GM19468 (cell line): Measurements from ENCODE around the gene ABCA7.

ENCODE experiments used
- ATAC-seq: cut with Tn5 transposase; IDR thresholded peaks from one replicate; pipeline ENCODE4 v1.9.1; 2021; ENCODE audit warnings: mild to moderate bottlenecking, moderate library complexity, moderate number of reproducible peaks; ENCODE audit not compliant: unreplicated experiment; ENCODE audit errors: extremely low read depth

The ABCA7 gene, protein sequence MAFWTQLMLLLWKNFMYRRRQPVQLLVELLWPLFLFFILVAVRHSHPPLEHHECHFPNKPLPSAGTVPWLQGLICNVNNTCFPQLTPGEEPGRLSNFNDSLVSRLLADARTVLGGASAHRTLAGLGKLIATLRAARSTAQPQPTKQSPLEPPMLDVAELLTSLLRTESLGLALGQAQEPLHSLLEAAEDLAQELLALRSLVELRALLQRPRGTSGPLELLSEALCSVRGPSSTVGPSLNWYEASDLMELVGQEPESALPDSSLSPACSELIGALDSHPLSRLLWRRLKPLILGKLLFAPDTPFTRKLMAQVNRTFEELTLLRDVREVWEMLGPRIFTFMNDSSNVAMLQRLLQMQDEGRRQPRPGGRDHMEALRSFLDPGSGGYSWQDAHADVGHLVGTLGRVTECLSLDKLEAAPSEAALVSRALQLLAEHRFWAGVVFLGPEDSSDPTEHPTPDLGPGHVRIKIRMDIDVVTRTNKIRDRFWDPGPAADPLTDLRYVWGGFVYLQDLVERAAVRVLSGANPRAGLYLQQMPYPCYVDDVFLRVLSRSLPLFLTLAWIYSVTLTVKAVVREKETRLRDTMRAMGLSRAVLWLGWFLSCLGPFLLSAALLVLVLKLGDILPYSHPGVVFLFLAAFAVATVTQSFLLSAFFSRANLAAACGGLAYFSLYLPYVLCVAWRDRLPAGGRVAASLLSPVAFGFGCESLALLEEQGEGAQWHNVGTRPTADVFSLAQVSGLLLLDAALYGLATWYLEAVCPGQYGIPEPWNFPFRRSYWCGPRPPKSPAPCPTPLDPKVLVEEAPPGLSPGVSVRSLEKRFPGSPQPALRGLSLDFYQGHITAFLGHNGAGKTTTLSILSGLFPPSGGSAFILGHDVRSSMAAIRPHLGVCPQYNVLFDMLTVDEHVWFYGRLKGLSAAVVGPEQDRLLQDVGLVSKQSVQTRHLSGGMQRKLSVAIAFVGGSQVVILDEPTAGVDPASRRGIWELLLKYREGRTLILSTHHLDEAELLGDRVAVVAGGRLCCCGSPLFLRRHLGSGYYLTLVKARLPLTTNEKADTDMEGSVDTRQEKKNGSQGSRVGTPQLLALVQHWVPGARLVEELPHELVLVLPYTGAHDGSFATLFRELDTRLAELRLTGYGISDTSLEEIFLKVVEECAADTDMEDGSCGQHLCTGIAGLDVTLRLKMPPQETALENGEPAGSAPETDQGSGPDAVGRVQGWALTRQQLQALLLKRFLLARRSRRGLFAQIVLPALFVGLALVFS (N-terminal part only)

DNA sequence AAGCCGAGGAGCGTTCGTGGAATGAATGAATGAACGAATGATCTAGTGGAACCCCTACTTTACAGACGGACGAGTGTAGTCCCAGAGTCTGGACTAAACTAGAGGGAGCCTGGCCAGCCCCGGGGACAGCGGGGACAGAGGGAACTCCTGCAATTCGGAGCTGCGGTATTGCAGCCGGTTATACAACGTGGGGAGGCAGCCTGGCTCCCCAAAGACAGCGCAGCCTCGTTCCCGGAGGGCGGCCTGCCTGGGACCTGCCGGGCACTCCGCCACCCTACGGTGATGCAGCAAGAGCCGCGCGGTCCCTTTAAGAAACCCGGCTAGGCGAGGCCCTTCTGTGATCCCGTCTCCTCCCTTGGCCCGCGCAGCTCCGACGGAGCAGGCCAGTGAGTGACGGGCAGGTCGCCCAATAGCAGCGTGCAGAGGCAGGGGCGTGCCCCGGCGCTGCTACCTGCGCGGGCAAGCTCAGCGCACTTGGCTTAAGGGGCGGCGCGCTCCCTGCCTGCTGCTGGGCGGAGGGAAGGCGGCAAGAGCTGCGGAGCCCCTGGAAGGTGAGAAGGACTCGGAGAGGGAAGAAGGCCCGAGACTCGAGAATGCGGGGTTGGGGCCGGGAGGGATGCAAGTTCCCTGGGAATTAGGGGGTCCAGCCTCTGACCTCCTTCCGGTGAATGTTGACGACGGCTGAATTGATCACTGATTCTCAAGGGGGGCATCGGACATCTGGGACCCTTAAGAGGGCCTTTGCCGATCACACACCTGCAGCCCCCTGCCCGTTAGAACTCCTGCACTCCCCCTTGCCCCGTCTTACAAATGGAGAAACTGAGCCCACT is at the start of gene ABCA7:
ABCA7 (plus strand) TSS at position 462 of the 830 bp plus-strand sequence. CDS start 1,255 bp downstream, outside the sequence.
- peak; percentile 65 for ATAC-seq

DNA sequence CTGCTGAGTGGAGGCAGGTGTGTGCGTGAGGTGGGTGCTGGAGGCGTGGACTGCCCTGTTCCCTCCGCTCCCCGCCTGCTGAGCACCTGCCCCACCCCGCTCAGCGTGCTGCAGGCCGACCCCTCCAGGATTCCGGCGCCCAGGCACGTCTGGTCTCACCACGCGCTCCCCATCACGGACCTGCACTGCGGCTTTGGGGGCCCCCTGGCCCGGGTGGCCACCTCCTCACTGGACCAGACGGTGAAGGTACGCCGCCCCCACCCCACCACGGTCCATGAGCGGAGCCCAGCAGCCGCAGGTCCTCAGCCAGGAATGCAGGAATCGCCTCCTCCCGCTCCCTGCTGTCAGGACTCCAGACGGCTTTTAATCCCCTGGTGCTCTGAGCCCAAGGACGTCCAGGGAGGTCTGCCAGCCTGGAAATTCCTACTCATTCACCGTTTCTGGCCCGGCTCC is 49.8 kb upstream of the ABCA7 start:
- ATAC-seq, result no peak

- ATAC-seq, result no peak
These were observed 49.2 kb upstream of the ABCA7 start for GRCh38 chr19:990746-991145.

- no peak for ATAC-seq
These were observed 48.6 kb upstream of the ABCA7 start for GRCh38 chr19:991174-991931.

GRCh38 chr19:991932-992669 is 47.8 kb upstream of the ABCA7 start:
- no peak for ATAC-seq

GRCh38 chr19:992670-993055 is 47.2 kb upstream of the ABCA7 start:
- no peak for ATAC-seq

DNA sequence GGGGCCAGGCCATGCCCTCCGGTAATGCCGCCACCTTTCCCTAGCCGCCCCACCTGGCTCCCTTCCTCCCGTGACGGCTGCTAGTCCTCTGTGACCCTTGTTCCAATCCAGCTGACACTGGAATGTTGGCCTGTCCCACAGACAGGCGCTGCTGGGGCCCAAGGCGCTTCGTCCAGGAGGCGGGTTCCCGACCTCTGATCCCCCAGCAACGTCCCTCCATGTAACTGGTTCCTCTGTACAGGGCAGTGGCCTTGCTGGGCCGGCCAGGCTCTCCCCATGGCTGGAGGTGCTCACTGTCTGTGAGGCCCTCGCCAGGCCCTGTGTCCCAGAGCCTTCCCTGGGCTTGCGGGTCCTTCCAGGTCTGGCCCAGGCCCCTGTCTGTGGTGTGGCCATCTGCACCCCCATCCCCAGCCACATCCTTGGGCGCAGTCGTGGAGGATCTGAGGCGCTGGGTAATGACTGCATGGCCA is 46.5 kb upstream of the ABCA7 start:
- no peak for ATAC-seq

DNA sequence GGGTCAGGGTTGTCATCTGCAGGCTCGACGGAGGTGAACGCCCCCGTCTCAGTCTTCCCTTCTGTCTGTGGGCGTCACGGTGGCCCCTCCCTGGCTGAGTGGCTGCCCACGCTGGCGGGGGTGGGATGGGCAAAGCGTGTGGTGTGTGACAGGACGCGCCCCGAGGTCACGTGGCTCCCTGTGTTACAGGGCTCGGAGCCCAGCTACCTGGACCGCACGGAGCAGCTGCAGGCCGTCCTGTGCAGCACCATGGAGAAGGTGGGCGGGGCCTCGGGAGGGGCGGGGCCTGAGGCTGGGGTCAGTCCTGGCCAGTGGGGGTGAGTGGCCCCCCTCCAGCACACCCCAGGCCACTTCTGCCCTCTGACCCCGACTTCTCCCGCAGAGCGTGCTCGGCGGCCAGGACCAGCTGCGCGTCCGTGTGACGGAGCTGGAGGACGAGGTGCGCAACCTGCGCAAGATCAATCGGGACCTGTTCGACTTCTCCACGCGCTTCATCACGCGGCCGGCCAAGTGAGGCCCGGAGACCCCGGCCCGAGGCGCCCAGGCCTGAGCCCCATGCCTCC is 46.0 kb upstream of the ABCA7 start:
- no peak for ATAC-seq

DNA sequence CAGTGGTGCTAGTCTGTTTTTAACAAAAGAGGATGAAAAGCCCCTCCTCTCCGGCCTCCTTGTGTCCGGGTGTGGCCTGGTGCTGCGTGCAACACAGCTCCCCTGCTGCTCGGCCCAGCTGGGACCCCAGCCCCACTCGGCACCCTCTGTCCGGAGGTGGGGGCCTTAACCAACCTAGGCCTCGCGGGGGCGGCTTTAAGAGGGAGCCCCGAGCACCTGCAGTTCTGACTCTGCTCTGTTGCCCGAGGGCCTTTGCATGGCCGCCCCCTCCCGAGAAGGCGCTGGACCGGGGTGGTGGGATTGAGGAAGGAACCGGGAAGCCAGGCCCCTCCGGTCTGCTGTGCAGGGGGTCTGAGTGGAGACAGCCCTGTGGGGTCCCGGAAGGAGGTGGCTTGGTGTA is 45.4 kb upstream of the ABCA7 start:
- no peak for ATAC-seq

DNA sequence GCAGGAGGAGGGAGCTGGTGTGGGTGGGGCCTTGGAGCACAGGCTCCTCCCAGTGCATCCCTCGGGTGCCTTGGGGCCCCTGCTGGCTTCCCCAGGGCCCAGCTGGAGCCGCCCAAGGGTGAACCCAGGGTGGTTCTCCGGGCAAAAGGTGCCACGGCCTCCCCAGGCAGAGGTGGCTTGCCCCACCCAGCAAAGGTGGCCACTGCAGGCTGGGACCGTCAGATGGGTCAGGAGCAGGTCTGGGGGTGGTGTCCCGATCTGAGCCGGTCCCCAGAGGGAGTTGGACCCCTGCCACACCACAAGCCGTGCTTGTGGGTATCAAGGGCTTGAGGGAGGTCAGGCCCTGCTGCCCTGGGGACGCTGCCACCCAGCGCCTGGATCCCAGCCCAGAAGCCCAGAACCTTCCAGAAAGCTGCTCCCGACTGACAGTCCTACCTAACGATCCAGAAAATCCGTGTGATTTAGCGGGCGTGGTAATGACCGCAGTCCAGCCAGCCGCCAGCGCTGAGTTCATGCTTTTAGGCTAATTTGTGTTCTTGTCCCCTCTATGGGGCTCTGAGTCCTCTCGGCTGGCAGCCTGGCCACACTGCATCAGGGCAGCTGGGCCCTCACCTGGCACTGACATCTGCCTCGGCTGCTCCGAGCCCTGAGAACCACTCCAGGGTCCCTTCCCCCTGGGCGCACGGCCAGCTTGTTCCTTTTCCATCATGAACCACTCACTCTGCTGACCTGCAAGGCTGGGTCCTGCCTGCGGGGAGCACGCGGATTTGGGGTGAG is 44.7 kb upstream of the ABCA7 start:
- no peak for ATAC-seq

- ATAC-seq, result no peak
These were observed 43.7 kb upstream of the ABCA7 start for GRCh38 chr19:996051-996838.

DNA sequence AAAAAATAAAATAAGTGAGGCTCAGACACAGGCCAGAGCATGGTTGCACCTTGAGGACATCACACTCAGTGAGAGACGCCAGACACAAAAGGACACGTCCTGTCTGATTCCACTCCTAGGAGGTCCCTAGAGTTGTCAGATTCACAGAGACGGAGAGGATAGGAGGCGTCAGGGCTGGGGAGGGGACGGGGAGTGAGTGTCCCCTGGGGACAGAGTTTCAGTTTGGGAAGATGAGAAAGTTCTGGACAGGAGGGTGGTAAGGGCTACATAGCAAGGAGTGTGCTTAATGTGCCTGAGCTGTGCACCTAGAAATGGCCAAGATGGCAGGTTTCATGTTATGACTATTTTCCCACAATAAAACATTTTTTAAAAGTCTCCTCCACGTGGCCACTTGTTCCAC is 41.8 kb upstream of the ABCA7 start:
- ATAC-seq, result no peak

- ATAC-seq, result no peak
These were observed 40.6 kb upstream of the ABCA7 start for GRCh38 chr19:999379-999719.

GRCh38 chr19:1000095-1000494 is 39.8 kb upstream of the ABCA7 start, which contains the start of gene GRIN3B:
Gene GRIN3B (plus strand): TSS chr19:1000419. CDS start chr19:1000438, 19 bp downstream.
- no peak for ATAC-seq

GRCh38 chr19:1000591-1001537 is 39.0 kb upstream of the ABCA7 start:
- no peak for ATAC-seq
